ENCODE data around the gene ANXA11. TPM values are rescaled to one million over a fixed set of nuclear protein-coding genes. Genes with fewer than 3 reads are reported as not detected.
"Not testable (repeated sequence)": the region's sequence is repeated elsewhere in the genome, so short reads cannot be mapped to it uniquely, and the experiment has no call there.

The ANXA11 gene
- polyA plus RNA-seq (ENCODE audit: insufficient read depth in 1 of 5, insufficient read length in 5 of 5, low replicate concordance in 1 of 5), result 100 to 1,000 TPM in 3 of 5 donors, 10 to 100 TPM in 2; 80.0 to 102 (median 100) TPM
- long read RNA-seq, donor 1, full-length matches to known transcripts, result 31 of 95 reads
- long read RNA-seq, donor 1, partial matches to known transcripts, result 64 of 95 reads
- long read RNA-seq, donor 1, other reads (novel, unspliced or antisense), result 0 of 95 reads
- long read RNA-seq, donor 2, full-length matches to known transcripts, result 18 of 23 reads
- long read RNA-seq, donor 2, partial matches to known transcripts, result 5 of 23 reads
- long read RNA-seq, donor 2, other reads (novel, unspliced or antisense), result 0 of 23 reads
- long read RNA-seq, donor 3, full-length matches to known transcripts, result 8 of 26 reads
- long read RNA-seq, donor 3, partial matches to known transcripts, result 18 of 26 reads
- long read RNA-seq, donor 3, other reads (novel, unspliced or antisense), result 0 of 26 reads
- long read RNA-seq, donor 4, full-length matches to known transcripts, result 10 of 25 reads
- long read RNA-seq, donor 4, partial matches to known transcripts, result 15 of 25 reads
- long read RNA-seq, donor 4, other reads (novel, unspliced or antisense), result 0 of 25 reads
- long read RNA-seq, donor 5, full-length matches to known transcripts, result 12 of 43 reads
- long read RNA-seq, donor 5, partial matches to known transcripts, result 31 of 43 reads
- long read RNA-seq, donor 5, other reads (novel, unspliced or antisense), result 0 of 43 reads
- long read RNA-seq, donor 6, full-length matches to known transcripts, result 36 of 52 reads
- long read RNA-seq, donor 6, partial matches to known transcripts, result 16 of 52 reads
- long read RNA-seq, donor 6, other reads (novel, unspliced or antisense), result 0 of 52 reads
- long read RNA-seq, donor 7, full-length matches to known transcripts, result 25 of 31 reads
- long read RNA-seq, donor 7, partial matches to known transcripts, result 6 of 31 reads
- long read RNA-seq, donor 7, other reads (novel, unspliced or antisense), result 0 of 31 reads
- long read RNA-seq, donor 8, partial matches to known transcripts, result 6 of 8 reads
- long read RNA-seq, donor 8, other reads (novel, unspliced or antisense), result 0 of 8 reads

GRCh38 chr10:80205477-80206276, at the start of gene ANXA11:
Gene ANXA11 (minus strand): TSS chr10:80205537. CDS start chr10:80172861, 32,676 bp downstream.
- DNase-seq, result peak; percentile 83 to 85

GRCh38 chr10:80254726-80255125, 49.4 kb upstream of the ANXA11 start:
- DNase-seq, result not testable (repeated sequence)

- DNase-seq, result peak; percentile 26 to 33
Observed at GRCh38 chr10:80253963-80254271, 48.6 kb upstream of the ANXA11 start.

GRCh38 chr10:80253266-80253962, 48.1 kb upstream of the ANXA11 start:
- DNase-seq, result no peak

- DNase-seq, result no peak
Observed at GRCh38 chr10:80252296-80252887, 47.1 kb upstream of the ANXA11 start.

GRCh38 chr10:80251703-80252280, 46.5 kb upstream of the ANXA11 start:
- DNase-seq, result not testable (repeated sequence)

- not testable (repeated sequence) for DNase-seq
Observed at GRCh38 chr10:80250399-80250798, 45.1 kb upstream of the ANXA11 start.

- not testable (repeated sequence) for DNase-seq
Observed at GRCh38 chr10:80249906-80250305, 44.6 kb upstream of the ANXA11 start.

- DNase-seq, result not testable (repeated sequence)
Observed at GRCh38 chr10:80247611-80248010, 42.3 kb upstream of the ANXA11 start.

GRCh38 chr10:80244371-80244770, 39.0 kb upstream of the ANXA11 start:
- DNase-seq, result not testable (repeated sequence)

GRCh38 chr10:80242341-80242740, 37.0 kb upstream of the ANXA11 start:
- DNase-seq, result not testable (repeated sequence)

GRCh38 chr10:80236457-80236856, 31.1 kb upstream of the ANXA11 start:
- DNase-seq, result not testable (repeated sequence)

- DNase-seq, result not testable (repeated sequence)
Observed at GRCh38 chr10:80234331-80235235, 29.2 kb upstream of the ANXA11 start.

- not testable (repeated sequence) for DNase-seq
Observed at GRCh38 chr10:80233871-80234270, 28.5 kb upstream of the ANXA11 start.

- DNase-seq, result not testable (repeated sequence)
Observed at GRCh38 chr10:80226723-80227122, 21.4 kb upstream of the ANXA11 start.

- not testable (repeated sequence) for DNase-seq
Observed at GRCh38 chr10:80223031-80223419, 17.7 kb upstream of the ANXA11 start.

- not testable (repeated sequence) for DNase-seq
Observed at GRCh38 chr10:80218878-80219277, 13.5 kb upstream of the ANXA11 start.

- DNase-seq, result not testable (repeated sequence)
Observed at GRCh38 chr10:80214368-80214982, 9.1 kb upstream of the ANXA11 start.

Data from right lung (tissue), 10 donors.